Kidney epithelial cell (primary cell): ENCODE data around the gene GDPGP1. TPM values are rescaled to one million over a fixed set of nuclear protein-coding genes. Genes with fewer than 3 reads are reported as not detected.
A peak's percentile ranks its signal among the peaks of the same experiment; 100 is the strongest.

ENCODE experiments used
- DNase-seq: peaks from one replicate; pipeline ENCODE4 v3.0.0-alpha.2; 2010; ENCODE audit warnings: low read depth
- H3K27me3 ChIP-seq: 2 replicates; pipeline ENCODE4 v1.6.0; 2011; ENCODE audit warnings: low read length; ENCODE audit not compliant: control insufficient read depth, insufficient read depth
- H3K36me3 ChIP-seq: 2 replicates; pipeline ENCODE4 v1.5.1; 2011; ENCODE audit warnings: low read length; ENCODE audit not compliant: control insufficient read depth, insufficient read depth
- H3K4me3 ChIP-seq: 2 replicates; pipeline ENCODE4 v1.5.1; 2011; ENCODE audit warnings: low read depth, mild to moderate bottlenecking, control low read depth, low read length
- CTCF ChIP-seq: IDR thresholded peaks from 2 replicates; pipeline ENCODE4 v1.5.1; 2011; ENCODE audit warnings: mild to moderate bottlenecking, moderate library complexity, low read length, control low read depth, inconsistent platforms; ENCODE audit not compliant: insufficient read depth, poor library complexity, severe bottlenecking
- total RNA-seq: library from RNA; depleted of rRNA; stranded (reverse); fragments of >200 nt; gene quantifications from 2 replicates; pipeline ENCODE4 v1.2.3, GENCODE V29; 2015

The GDPGP1 gene
- total RNA-seq, 1 donor from 2014 or later = 8.1 TPM

GRCh38 chr15:90240856-90241255, 6.8 kb downstream of the GDPGP1 start:
- H3K36me3 ChIP-seq = no peaks in the 10 kb centered on the region
- no peaks in the 10 kb centered on the region for H3K27me3 ChIP-seq
- no peak for DNase-seq
- no peak for TF ChIP-seq CTCF
- no peak overlapping the region for H3K4me3 ChIP-seq

- no peak for TF ChIP-seq CTCF
- Histone ChIP-seq H3K27me3 (no peaks in the 10 kb centered on the region), H3K4me3 (no peak overlapping the region), H3K36me3 (no peaks in the 10 kb centered on the region)
- no peak for DNase-seq
Measured at GRCh38 chr15:90241343-90242192, 7.6 kb downstream of the GDPGP1 start.

- no peak for DNase-seq
- TF ChIP-seq CTCF = no peak
- H3K36me3 ChIP-seq = no peaks in the 10 kb centered on the region
- no peak overlapping the region for H3K4me3 ChIP-seq
- no peaks in the 10 kb centered on the region for H3K27me3 ChIP-seq
Measured at GRCh38 chr15:90243943-90244639, 10.1 kb downstream of the GDPGP1 start.

GRCh38 chr15:90248789-90249202, 14.8 kb downstream of the GDPGP1 start:
- no peaks in the 10 kb centered on the region for H3K36me3 ChIP-seq
- no peak for TF ChIP-seq CTCF
- H3K4me3 ChIP-seq = no peak overlapping the region
- DNase-seq = no peak
- H3K27me3 ChIP-seq = no peaks in the 10 kb centered on the region

GRCh38 chr15:90249203-90249863, 15.3 kb downstream of the GDPGP1 start, which contains the start of gene TTLL13:
Gene TTLL13 (plus strand): TSS chr15:90249556. CDS start chr15:90250631, 1,075 bp downstream.
- Histone ChIP-seq H3K27me3 (no peaks in the 10 kb centered on the region), H3K36me3 (no peaks in the 10 kb centered on the region), H3K4me3 (peak within 1 kb of the TSS; percentile 49)
- TF ChIP-seq CTCF = no peak
- peak; percentile 57 for DNase-seq
